SU-DHL-6 (cell line): ENCODE results near the gene CEACAM18.

ENCODE experiments used
- H2AFZ ChIP-seq: fragments of 200-600 bp; sonication (generic); 2 replicates; pipeline ENCODE4 v1.6.1; 2014; ENCODE audit warnings: low read depth, mild to moderate bottlenecking, moderate library complexity, mixed read lengths, antibody characterized with exemption, low read length; ENCODE audit not compliant: severe bottlenecking
- H3F3A ChIP-seq: fragments of 200-600 bp; shearing (Covaris generic); 2 replicates; pipeline ENCODE4 v1.6.0; 2016; ENCODE audit warnings: antibody characterized with exemption, mild to moderate bottlenecking; ENCODE audit not compliant: insufficient read depth
- H3K27ac ChIP-seq: fragments of 200-600 bp; sonication (generic); 2 replicates; pipeline ENCODE4 v1.5.1; 2016; ENCODE audit warnings: low read depth, mild to moderate bottlenecking, low read length, moderate library complexity, mixed read lengths
- H3K27me3 ChIP-seq: fragments of 200-600 bp; sonication (generic), shearing (Covaris generic); 2 replicates; pipeline ENCODE4 v1.6.0; 2014; ENCODE audit warnings: mild to moderate bottlenecking, low read length
- H3K36me3 ChIP-seq: fragments of 200-600 bp; sonication (generic); 2 replicates; pipeline ENCODE4 v1.6.1; 2014; ENCODE audit warnings: mild to moderate bottlenecking, low read length, mixed read lengths
- H3K4me2 ChIP-seq: fragments of 300-600, 200-600 bp; shearing (Covaris generic), sonication (generic); 2 replicates; pipeline ENCODE4 v1.6.0; 2014; ENCODE audit warnings: low read length, low read depth, mild to moderate bottlenecking; ENCODE audit not compliant: poor library complexity, severe bottlenecking
- H3K4me3 ChIP-seq: fragments of 200-600 bp; sonication (generic); 2 replicates; pipeline ENCODE4 v1.5.1; 2014; ENCODE audit warnings: antibody characterized with exemption, low read length, mild to moderate bottlenecking, mixed read lengths; ENCODE audit not compliant: insufficient read depth, poor library complexity, severe bottlenecking
- H3K79me2 ChIP-seq: fragments of 200-600 bp; sonication (generic); 2 replicates; pipeline ENCODE4 v1.6.1; 2014; ENCODE audit warnings: mild to moderate bottlenecking, low read length, moderate library complexity; ENCODE audit not compliant: insufficient read depth
- H3K9ac ChIP-seq: fragments of 200-600 bp; sonication (generic); 2 replicates; pipeline ENCODE4 v1.7.0; 2014; ENCODE audit warnings: mild to moderate bottlenecking, low read length
- H3K9me2 ChIP-seq: fragments of 200-600 bp; sonication (generic); replicated peaks from 2 replicates; pipeline ENCODE4 v1.6.1; 2014; ENCODE audit warnings: low read length; ENCODE audit not compliant: insufficient read depth
- H3K9me3 ChIP-seq: fragments of 200-600 bp; sonication (generic); 2 replicates; pipeline ENCODE4 v1.6.1; 2014; ENCODE audit warnings: low read length, mixed read lengths; ENCODE audit not compliant: insufficient read depth
- H4K20me1 ChIP-seq: fragments of 200-600 bp; sonication (generic); 2 replicates; pipeline ENCODE4 v1.6.1; 2014; ENCODE audit warnings: low read depth, mild to moderate bottlenecking, antibody characterized with exemption, low read length, moderate library complexity, mixed read lengths
- EZH2phosphoT487 ChIP-seq: fragments of 200-600 bp; sonication (generic), shearing (Covaris generic); conservative IDR thresholded peaks from 2 replicates; pipeline ENCODE4 v1.6.1; 2018; ENCODE audit warnings: mild to moderate bottlenecking, antibody characterized with exemption, low read length, moderate library complexity, mixed read lengths
- TF ChIP-seq, protein P1 (sequence below): fragments of 200-600 bp; sonication (generic); IDR thresholded peaks from one replicate; pipeline ENCODE4 v1.5.1; 2017; ENCODE audit warnings: antibody characterized with exemption, mild to moderate bottlenecking, low read length, moderate library complexity; ENCODE audit not compliant: insufficient read depth, poor library complexity, severe bottlenecking

The CEACAM18 gene

DNA sequence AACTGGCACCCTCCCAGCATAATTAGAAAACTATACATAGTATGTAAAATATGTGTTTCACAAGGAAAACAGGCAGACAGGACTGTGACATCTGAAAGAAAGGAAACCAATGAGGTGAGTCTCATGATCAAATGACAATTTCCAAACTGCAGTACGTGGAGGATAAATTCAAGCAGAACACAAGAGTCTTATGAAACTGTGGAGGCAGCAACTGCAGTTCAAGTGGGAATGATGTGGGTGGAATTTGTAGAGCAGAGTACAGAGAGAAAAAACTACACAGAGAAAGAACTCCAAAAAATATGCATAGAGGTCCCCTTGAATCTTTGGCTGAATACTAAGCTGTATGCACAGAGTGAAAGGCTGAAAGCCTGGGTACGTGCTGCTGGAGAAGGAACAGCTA is 43.4 kb downstream of the CEACAM18 start:
- H3K27me3 ChIP-seq: no peaks in the 10 kb centered on the region
- H3K9me2 ChIP-seq: no peaks in the 10 kb centered on the region
- no peaks in the 10 kb centered on the region for H3K79me2 ChIP-seq
- no peak overlapping the region for H3K27ac ChIP-seq
- H3K4me2 ChIP-seq: no peak overlapping the region
- H3K36me3 ChIP-seq: no peaks in the 10 kb centered on the region
- no peak overlapping the region for H3K9ac ChIP-seq
- no peaks in the 10 kb centered on the region for H4K20me1 ChIP-seq
- H3K9me3 ChIP-seq: no peaks in the 10 kb centered on the region
- H2AFZ ChIP-seq: no peak overlapping the region
- H3K4me3 ChIP-seq: no peak overlapping the region
- no peaks in the 10 kb centered on the region for H3F3A ChIP-seq
- TF ChIP-seq, protein P1, sequence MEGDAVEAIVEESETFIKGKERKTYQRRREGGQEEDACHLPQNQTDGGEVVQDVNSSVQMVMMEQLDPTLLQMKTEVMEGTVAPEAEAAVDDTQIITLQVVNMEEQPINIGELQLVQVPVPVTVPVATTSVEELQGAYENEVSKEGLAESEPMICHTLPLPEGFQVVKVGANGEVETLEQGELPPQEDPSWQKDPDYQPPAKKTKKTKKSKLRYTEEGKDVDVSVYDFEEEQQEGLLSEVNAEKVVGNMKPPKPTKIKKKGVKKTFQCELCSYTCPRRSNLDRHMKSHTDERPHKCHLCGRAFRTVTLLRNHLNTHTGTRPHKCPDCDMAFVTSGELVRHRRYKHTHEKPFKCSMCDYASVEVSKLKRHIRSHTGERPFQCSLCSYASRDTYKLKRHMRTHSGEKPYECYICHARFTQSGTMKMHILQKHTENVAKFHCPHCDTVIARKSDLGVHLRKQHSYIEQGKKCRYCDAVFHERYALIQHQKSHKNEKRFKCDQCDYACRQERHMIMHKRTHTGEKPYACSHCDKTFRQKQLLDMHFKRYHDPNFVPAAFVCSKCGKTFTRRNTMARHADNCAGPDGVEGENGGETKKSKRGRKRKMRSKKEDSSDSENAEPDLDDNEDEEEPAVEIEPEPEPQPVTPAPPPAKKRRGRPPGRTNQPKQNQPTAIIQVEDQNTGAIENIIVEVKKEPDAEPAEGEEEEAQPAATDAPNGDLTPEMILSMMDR: no peak
- TF ChIP-seq EZH2phosphoT487: no peak

DNA sequence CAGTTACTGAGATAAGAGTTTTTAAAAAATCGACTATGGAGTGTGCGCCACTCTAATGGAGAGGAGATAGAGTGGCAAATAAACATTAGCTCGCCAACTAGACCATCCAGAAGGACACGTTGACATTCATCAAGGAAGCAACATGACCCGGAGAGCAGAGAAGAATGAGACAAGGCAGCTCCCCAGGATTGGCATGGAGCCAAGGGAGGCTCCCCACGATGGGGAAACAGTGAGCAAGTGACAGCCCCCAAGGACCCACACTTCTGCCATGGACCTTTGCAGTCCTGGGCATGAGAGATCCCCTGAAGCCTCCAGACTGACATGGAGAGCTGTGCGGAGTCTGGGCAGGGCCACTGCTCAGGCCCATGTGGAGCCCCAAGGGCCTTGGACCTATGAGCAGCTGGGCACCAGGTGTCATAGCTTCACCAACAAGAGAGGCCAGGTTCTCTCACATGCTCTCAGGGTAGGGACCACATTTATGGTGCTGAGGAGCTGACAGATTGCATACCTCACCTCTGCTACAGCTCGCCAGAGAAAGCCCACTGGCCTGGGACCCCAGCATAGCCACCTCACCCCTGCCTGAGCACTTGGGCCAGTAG is 46.4 kb downstream of the CEACAM18 start:
- Histone ChIP-seq H3K27me3 (no peaks in the 10 kb centered on the region), H3K9me2 (no peaks in the 10 kb centered on the region), H3K36me3 (no peaks in the 10 kb centered on the region), H2AFZ (no peak overlapping the region), H3K4me3 (no peak overlapping the region), H3K79me2 (no peaks in the 10 kb centered on the region), H3K9me3 (no peaks in the 10 kb centered on the region), H4K20me1 (no peaks in the 10 kb centered on the region), H3F3A (no peaks in the 10 kb centered on the region), H3K4me2 (no peak overlapping the region), H3K27ac (no peak overlapping the region), H3K9ac (no peak overlapping the region)
- TF ChIP-seq, protein P1: no peak
- no peak for TF ChIP-seq EZH2phosphoT487

DNA sequence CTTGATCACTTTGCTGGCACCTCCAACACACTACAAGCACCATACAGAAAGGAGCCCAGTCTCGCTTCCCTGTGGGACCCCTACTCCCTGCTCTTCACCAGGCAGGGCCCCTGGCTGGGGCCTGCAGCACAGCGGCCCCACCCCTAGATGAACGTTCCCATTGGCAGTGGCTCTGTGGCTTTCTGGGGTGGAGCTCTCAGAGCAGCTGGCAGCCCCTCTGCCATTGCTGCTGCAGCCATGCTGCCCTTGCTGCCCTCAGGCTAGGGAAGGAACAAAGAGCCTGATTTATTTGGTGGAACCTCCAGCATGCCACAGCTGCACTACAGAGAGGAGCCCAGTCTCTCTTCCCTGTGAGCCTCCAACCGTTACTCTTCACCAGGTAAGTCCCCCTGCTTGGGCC is 47.3 kb downstream of the CEACAM18 start:
- H2AFZ ChIP-seq: no peak overlapping the region
- no peaks in the 10 kb centered on the region for H3K79me2 ChIP-seq
- H3K9me2 ChIP-seq: no peaks in the 10 kb centered on the region
- no peaks in the 10 kb centered on the region for H4K20me1 ChIP-seq
- no peak overlapping the region for H3K9ac ChIP-seq
- no peak overlapping the region for H3K4me2 ChIP-seq
- no peak overlapping the region for H3K4me3 ChIP-seq
- H3K9me3 ChIP-seq: no peaks in the 10 kb centered on the region
- no peaks in the 10 kb centered on the region for H3K27me3 ChIP-seq
- no peak overlapping the region for H3K27ac ChIP-seq
- TF ChIP-seq, protein P1: no peak
- no peak for TF ChIP-seq EZH2phosphoT487
- H3F3A ChIP-seq: no peaks in the 10 kb centered on the region
- H3K36me3 ChIP-seq: no peaks in the 10 kb centered on the region
